GM15510 (cell line): ENCODE measurements around the gene MELTF.

Experiments used
- POLR2A ChIP-seq: IDR thresholded peaks from 3 replicates; pipeline ENCODE4 v1.6.1; 2011; ENCODE audit warnings: borderline replicate concordance; ENCODE audit not compliant: insufficient read length; ENCODE audit errors: extremely low read depth

Gene MELTF

GRCh38 chr3:196994056-196994455, 35.6 kb downstream of the MELTF start:
- no peak for TF ChIP-seq POLR2A

GRCh38 chr3:196992461-196993065, 37.1 kb downstream of the MELTF start:
- no peak for TF ChIP-seq POLR2A

GRCh38 chr3:196991581-196992460, 37.8 kb downstream of the MELTF start:
- TF ChIP-seq POLR2A, result no peak

- TF ChIP-seq POLR2A, result no peak
These were observed 39.0 kb downstream of the MELTF start for GRCh38 chr3:196990601-196991007.

GRCh38 chr3:196989721-196990262, 39.8 kb downstream of the MELTF start:
- TF ChIP-seq POLR2A, result no peak

GRCh38 chr3:196988241-196989029, 41.2 kb downstream of the MELTF start:
- no peak for TF ChIP-seq POLR2A

- TF ChIP-seq POLR2A, result no peak
These were observed 42.6 kb downstream of the MELTF start for GRCh38 chr3:196987022-196987421.

- TF ChIP-seq POLR2A, result no peak
These were observed 43.4 kb downstream of the MELTF start for GRCh38 chr3:196985954-196986885.

- TF ChIP-seq POLR2A, result no peak
These were observed 44.3 kb downstream of the MELTF start for GRCh38 chr3:196985298-196985697.

GRCh38 chr3:196983186-196983585, 46.4 kb downstream of the MELTF start:
- no peak for TF ChIP-seq POLR2A

- no peak for TF ChIP-seq POLR2A
These were observed 48.0 kb downstream of the MELTF start for GRCh38 chr3:196981657-196982056.

GRCh38 chr3:196979545-196979944, 50.1 kb downstream of the MELTF start:
- TF ChIP-seq POLR2A, result no peak

GRCh38 chr3:196976941-196977340, 52.7 kb downstream of the MELTF start:
- no peak for TF ChIP-seq POLR2A

GRCh38 chr3:196975349-196975748, 54.3 kb downstream of the MELTF start:
- no peak for TF ChIP-seq POLR2A
